Liver (tissue), 3 donors: Measurements from ENCODE around the gene GMFB.

ENCODE experiments used
- ATF3 ChIP-seq: IDR thresholded peaks from 2 replicates; pipeline ENCODE4 v1.6.1; 2016; ENCODE audit warnings: antibody characterized with exemption
- CTCF ChIP-seq: fragments of 150-350 bp; IDR thresholded peaks from 2 replicates; pipeline ENCODE4 v1.5.1; 2017; ENCODE audit warnings: improper control_type of control experiment, low read depth, low read length; ENCODE audit not compliant: missing input control
- EGR1 ChIP-seq, 2 donors: IDR thresholded peaks; 2 replicates each; pipeline ENCODE4 v1.6.1; 2016 to 2018; ENCODE audit warnings: antibody characterized with exemption in 2 of 2, low read depth in 2 of 2
- FOXA1 ChIP-seq: IDR thresholded peaks from 2 replicates; pipeline ENCODE4 v1.6.1; 2016; ENCODE audit warnings: antibody characterized with exemption
- GABPA ChIP-seq, 2 donors: IDR thresholded peaks in 1 of 2; conservative IDR thresholded peaks in 1 of 2; 2 replicates each; pipeline ENCODE4 v1.6.1; 2016; ENCODE audit warnings: antibody characterized with exemption in 2 of 2, mild to moderate bottlenecking in 1 of 2, moderate library complexity in 1 of 2
- JUND ChIP-seq, 2 donors: IDR thresholded peaks; 2 replicates each; pipeline ENCODE4 v1.6.1; 2016; ENCODE audit warnings: antibody characterized with exemption in 2 of 2
- NR2F2 ChIP-seq: IDR thresholded peaks from 2 replicates; pipeline ENCODE4 v1.6.1; 2016; ENCODE audit warnings: antibody characterized with exemption
- RAD21 ChIP-seq, 2 donors: IDR thresholded peaks; 2 replicates each; pipeline ENCODE4 v1.6.1; 2016; ENCODE audit warnings: antibody characterized with exemption in 2 of 2, mild to moderate bottlenecking in 2 of 2
- REST ChIP-seq: IDR thresholded peaks from 2 replicates; pipeline ENCODE4 v1.6.1; 2016; ENCODE audit warnings: antibody characterized with exemption, mild to moderate bottlenecking
- RXRA ChIP-seq, 2 donors: IDR thresholded peaks; 2 replicates each; pipeline ENCODE4 v1.6.1; 2017 to 2018; ENCODE audit warnings: antibody characterized with exemption in 2 of 2, mild to moderate bottlenecking in 1 of 2
- YY1 ChIP-seq: IDR thresholded peaks from 2 replicates; pipeline ENCODE4 v1.6.1; 2016; ENCODE audit warnings: antibody characterized with exemption, mild to moderate bottlenecking
- ZBTB33 ChIP-seq: IDR thresholded peaks from 2 replicates; pipeline ENCODE4 v1.6.1; 2016; ENCODE audit warnings: antibody characterized with exemption
- donor health status: healthy.
- donor health status: healthy.

GRCh38 chr14:54475187-54475899 lies 13.4 kb downstream of the GMFB start:
- no peak for TF ChIP-seq GABPA (IDR thresholded peaks at IDR 0.05 in 1 of 2, conservative IDR thresholded peaks at IDR 0.05 in 1 of 2)
- no peak for TF ChIP-seq NR2F2
- no peak for TF ChIP-seq CTCF
- TF ChIP-seq ZBTB33 = no peak
- TF ChIP-seq JUND (IDR thresholded peaks at IDR 0.05) = no peak
- no peak for TF ChIP-seq FOXA1
- no peak for TF ChIP-seq YY1
- TF ChIP-seq RXRA (IDR thresholded peaks at IDR 0.05) = no peak
- TF ChIP-seq ATF3 = no peak
- TF ChIP-seq EGR1 (IDR thresholded peaks at IDR 0.05; ENCODE audit: low read depth in 2 of 2) = no peak
- TF ChIP-seq REST = no peak
- no peak for TF ChIP-seq RAD21 (IDR thresholded peaks at IDR 0.05)
